Fibroblast of mammary gland (primary cell): ENCODE data around the gene DCP1A.

ENCODE experiments used
- DNase-seq: peaks from one replicate; pipeline ENCODE4 v3.0.0-alpha.2; 2010; ENCODE audit warnings: low read depth
- H3K4me3 ChIP-seq: 2 replicates; pipeline ENCODE4 v1.5.1; 2011; ENCODE audit warnings: low read depth, mild to moderate bottlenecking, low read length, moderate library complexity; ENCODE audit not compliant: control insufficient read depth
- CTCF ChIP-seq: conservative IDR thresholded peaks from 2 replicates; pipeline ENCODE4 v1.5.1; 2011; ENCODE audit warnings: low read depth, low read length, inconsistent platforms; ENCODE audit not compliant: control insufficient read depth, insufficient read depth

The DCP1A gene

GRCh38 chr3:53347261-53348064 lies at the start of gene DCP1A:
Gene DCP1A, minus strand, starts transcription at chr3:53347543. Its CDS starts 26 bp downstream, at chr3:53347517.
- H3K4me3 ChIP-seq: peak within 1 kb of the TSS; percentile 97
- TF ChIP-seq CTCF: no peak
- peak; percentile 95 for DNase-seq

GRCh38 chr3:53384465-53385423 lies 37.4 kb upstream of the DCP1A start:
- no peak for DNase-seq
- H3K4me3 ChIP-seq: no peak overlapping the region
- no peak for TF ChIP-seq CTCF

GRCh38 chr3:53382106-53382505 lies 34.8 kb upstream of the DCP1A start:
- no peak for TF ChIP-seq CTCF
- peak; percentile 17 for DNase-seq
- no peak overlapping the region for H3K4me3 ChIP-seq

- DNase-seq: no peak
- no peak overlapping the region for H3K4me3 ChIP-seq
- TF ChIP-seq CTCF: no peak
Observed at GRCh38 chr3:53380306-53380705, 33.0 kb upstream of the DCP1A start.

GRCh38 chr3:53379898-53380297 lies 32.6 kb upstream of the DCP1A start:
- no peak overlapping the region for H3K4me3 ChIP-seq
- peak; percentile 16 for DNase-seq
- no peak for TF ChIP-seq CTCF

- H3K4me3 ChIP-seq: no peak overlapping the region
- TF ChIP-seq CTCF: no peak
- no peak for DNase-seq
Observed at GRCh38 chr3:53377794-53378193, 30.5 kb upstream of the DCP1A start.
